HG02973 (cell line): ENCODE measurements around the gene LMO2.
A peak's percentile ranks its signal among the peaks of the same experiment; 100 is the strongest.
"Not testable (repeated sequence)": the region's sequence is repeated elsewhere in the genome, so short reads cannot be mapped to it uniquely, and the experiment has no call there.

Experiments used
- ATAC-seq: cut with Tn5 transposase; IDR thresholded peaks from one replicate; pipeline ENCODE4 v1.9.1; 2021; ENCODE audit warnings: moderate library complexity; ENCODE audit not compliant: unreplicated experiment

Gene LMO2

DNA sequence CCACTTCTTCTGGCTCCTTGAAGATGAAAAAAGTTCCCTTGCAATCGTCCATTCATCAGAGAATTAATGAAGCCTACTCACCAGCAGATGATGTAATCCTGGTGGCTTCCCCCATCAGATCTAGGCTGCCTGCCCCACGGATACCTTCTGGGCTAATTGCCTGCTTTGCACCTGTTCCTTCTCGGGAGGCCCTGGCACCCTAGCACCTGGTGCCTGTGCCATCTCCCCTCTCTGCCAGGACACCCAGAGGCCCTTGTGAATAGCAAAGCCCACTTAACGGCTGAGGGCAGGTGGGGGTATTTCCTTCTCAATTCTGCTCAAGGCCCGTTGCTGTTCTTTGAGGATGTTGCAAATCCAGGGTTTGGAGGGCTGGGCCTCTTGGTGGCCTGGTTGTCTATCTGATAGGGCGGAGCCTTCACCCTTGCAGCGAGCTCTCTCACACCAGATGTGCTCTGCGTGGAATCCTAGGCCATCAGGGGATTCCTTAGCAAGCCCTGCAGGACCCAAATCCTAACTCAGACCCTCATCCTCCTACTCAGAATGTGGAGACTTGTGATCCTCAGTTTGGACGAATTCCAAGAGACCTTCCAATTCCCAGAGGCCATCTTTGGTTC, at the start of gene LMO2:
TSS of gene LMO2 (minus strand) at position 363 of the 614 bp plus-strand sequence. CDS start 22,360 bp downstream, outside the sequence.
- ATAC-seq: no peak

DNA sequence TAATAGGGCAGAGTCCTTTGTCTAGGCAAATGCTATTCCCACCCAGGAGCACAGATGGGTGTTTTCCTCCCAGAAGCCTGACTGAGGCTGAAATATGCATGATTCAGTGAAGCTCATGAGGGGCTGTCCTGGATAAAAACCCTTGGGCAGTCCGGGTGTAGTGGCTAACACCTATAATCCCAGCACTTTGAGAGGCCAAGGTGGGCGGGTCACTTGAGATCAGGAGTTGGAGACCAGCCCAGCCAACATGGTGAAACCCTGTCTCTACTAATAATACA, 48.6 kb upstream of the LMO2 start:
- no peak for ATAC-seq

DNA sequence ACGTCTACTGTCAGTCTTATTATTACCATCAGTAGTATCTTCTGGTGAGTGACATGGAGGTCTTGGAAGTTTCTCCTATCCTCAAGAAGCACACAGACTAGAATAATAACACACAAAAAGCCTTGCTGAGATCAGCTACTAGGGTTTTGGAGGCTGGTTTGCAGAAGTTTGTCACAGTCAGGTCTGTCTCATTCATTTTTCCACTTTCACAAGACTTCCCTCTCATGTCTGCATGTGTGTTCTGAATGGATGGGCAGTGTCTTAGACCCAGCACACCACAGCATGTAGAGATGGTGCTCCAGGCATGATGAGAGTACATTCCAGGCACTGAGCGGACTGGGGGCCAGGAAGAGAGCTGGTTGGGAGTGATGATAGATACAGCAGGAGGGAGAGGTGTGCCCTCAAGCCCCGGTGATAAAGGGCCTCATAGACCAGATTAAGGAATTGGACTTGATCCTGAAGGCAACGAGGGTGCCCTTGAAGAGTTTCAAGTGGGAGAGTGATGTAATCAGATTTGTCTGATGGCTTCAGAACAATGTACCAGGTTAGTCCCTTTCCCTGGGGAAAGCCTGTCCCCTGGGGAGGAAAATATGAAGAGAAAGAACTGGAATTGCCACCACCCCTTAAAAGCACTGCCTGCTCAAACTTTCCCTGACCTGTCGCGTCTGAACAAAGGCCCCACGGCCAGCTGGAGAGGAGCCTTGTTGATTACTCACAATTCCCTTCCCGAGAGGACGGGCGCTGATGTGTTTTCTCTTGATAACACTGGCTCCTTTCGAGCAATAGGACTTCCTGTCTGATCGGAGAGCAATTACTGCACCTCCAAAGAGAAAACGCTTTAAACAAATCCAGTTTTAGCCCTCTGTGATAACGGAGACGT, 45.1 kb upstream of the LMO2 start:
- ATAC-seq: no peak

DNA sequence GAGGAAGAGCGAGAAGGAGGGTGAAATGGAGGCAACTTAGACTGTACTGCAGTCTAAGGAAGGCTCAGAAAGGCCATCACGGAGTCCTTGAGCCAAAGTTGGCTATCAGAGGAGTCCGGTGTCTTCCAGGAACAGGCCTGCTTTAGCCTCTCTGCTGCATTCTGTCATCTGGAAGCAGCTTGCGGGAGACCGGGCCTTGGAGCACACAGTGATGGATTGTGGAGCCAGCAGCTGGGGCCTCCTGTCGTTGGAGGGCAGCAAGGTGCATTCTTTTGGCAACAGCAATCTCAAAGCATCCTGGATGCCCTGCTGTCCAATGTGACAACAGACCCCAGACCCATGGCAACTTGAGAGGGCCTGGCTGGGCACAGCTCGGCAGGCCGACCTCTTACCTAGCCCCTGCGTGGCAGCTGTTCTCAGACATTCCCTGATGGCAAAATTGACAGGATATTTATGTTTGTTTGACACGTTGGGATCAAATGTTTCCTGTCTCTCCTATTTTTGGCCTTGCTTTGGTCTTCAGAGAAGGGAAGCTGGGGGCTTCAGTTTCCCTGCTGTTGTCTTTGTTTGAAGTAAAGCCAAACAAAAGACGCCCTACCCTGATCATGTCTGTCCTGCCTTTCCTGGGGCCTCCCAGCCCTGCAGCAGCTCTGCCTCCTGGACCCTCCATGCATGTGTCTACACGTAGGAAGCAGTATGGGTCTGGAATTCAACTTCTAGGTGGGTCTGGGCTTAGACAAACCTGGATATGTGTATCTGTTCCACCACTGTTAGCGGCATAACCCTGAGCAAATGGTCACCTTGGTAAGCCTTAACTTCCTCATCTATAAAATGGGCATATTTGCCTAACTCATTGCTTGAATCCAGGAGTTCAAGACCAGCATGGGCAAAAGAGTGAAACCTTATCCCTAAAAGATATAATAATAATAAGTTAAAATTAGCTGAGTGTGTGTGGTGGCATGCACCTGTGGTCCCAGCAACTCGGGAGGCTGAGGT, 43.9 kb upstream of the LMO2 start:
- ATAC-seq: no peak

DNA sequence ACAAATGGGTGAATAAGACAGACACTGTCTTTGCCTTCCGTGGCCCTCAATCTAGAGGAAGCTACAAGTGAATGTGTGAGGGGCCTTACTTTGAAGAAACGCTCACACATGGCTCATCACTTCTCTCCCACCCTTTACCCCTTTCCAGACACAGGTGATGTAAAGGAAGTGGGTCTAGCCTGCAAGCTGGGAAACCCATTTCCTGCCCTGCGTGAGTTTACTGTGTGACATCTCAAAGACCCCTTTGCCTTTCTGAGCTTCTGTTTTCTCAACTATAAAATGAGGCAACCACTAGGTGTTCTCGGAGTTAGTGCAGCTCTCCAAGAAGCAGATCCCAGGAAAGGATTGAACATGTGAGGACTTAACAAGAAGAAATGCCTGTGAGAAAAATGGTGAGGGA, 43.1 kb upstream of the LMO2 start:
- no peak for ATAC-seq

DNA sequence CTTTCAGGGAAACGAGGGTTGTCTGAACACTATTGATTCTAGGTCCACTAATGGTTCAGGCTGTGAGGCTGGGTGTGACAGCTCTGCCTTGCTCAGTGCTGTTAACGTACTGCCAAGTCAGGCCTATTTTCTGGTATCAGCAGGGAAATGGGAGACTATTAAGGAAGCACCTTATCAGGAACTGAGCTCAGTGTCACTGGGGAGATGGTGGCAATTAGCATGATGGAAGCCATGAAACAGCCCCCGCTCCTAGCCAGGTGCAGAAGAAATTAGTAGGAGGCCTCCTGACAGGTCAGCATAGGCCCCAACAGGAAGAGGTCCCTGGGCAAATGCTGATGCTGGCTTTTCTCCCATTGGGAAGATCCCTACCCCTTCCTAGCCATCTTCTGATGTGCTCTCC, 42.6 kb upstream of the LMO2 start:
- no peak for ATAC-seq

DNA sequence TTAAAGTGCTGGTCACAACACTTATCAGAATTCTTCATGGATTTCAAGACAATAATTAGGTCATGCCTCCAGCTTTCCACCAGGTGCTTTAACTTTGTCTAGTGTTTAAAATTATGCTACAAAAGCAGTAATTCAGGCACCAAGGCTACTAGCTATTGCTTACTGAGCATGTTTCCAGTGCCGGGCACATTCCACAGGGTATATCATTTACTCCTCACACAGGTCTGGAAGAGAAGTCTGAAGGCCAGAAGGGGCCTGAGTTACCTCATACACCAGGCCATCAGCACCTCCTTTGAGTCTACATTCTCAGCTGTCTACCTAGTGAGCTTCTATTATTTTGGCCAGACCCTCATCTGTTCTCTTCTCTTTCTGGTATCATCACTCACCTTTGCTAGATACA, 41.7 kb upstream of the LMO2 start:
- ATAC-seq: no peak

DNA sequence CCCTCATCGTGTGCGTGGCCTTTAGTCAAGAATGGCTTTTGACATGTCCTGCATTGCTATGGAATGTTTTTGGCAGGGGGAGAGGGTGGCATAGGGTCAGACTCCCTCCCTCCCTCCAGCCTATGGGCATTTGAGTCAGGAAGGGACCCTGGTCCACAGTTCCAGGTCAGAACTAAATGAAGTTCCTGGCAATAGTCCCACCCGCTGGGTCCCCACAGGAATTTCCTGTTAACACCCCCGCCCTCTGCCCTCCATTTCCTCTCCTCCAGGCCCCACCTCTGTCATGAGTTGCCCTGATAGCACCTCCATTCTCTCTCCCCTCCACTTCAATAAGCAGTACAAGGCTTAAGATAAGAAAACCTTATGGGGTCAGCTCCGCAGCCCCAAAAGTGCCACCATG, 40.8 kb upstream of the LMO2 start:
- no peak for ATAC-seq

DNA sequence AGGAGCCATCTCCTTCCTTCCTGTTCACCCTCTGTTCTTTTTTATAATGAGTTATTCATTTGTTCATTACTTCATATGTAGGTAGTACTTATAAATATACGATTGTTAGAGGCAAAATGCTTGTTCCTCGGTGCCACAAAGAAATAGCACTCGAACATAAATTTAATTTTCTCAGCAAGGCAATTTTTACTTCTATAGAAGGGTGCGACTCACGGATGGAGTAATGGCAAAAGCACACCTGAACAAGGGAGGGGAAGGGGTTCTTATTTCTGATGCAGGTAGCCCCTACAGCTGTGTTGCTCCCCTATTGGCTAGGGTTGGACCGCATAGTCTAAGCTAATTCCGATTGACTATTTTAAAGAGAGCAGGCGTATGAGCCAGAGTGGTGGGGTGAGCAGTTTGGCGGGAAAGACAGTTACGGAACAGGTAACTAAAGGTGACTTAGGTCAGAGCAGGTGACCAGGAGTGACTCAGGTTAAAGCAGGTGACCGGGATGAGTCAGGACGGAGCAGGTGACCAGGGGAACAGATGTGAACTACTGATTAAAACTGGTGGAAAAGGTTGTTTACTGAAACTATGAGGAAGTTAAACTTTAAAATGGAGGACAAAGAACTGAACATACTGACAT, 40.0 kb upstream of the LMO2 start:
- not testable (repeated sequence) for ATAC-seq

DNA sequence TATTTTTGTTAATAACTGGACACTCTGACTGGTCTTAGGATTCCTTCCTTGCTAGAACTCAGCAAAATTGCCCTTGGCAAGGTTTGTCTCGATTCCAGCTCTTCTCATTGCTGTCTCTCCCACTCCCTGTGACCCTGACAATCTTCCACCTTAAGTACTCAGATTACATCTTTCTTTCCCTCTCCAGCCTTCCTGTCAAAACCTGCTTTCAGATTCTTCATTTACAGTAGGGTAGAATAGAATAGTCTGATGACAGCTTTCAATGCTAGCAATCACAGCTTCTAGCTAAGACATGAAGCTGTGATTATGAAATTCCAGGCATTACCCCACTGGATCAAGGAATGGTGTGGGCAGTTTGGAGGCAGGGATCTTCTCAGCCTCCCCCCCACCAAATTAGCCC, 39.2 kb upstream of the LMO2 start:
- ATAC-seq: no peak

DNA sequence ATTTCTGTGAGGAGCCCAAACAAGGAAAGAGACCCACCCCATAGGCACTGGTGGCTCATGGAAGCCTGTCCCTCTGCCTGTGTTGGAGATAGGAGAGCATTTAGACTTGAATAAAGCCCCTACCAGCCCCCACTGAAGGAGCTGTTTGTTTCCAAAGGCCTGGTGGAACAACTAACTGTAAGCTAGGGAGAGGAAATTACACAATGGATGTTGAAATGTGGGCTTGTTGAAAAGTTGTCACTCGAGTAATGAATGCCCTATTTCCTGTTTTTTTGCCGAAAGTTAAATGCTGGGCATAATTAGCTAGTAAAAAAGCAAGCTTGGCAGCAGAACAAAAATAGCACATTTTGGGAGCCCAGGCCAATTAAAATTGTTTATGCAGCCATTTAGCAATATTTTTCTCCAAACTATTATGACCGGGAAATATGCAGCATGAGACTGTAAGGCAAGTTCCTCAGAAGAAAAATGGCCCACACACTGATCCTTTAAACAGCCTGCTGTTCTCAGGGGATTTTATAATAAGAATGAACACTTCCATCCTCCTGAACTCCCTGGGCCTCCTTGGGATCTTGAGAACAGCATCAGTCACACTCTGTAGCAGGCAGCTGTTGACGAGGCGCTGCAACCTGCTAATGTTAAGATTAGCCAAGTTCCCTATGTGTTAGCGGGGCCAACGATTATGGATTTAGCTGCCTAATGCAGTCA, 38.6 kb upstream of the LMO2 start:
- no peak for ATAC-seq

DNA sequence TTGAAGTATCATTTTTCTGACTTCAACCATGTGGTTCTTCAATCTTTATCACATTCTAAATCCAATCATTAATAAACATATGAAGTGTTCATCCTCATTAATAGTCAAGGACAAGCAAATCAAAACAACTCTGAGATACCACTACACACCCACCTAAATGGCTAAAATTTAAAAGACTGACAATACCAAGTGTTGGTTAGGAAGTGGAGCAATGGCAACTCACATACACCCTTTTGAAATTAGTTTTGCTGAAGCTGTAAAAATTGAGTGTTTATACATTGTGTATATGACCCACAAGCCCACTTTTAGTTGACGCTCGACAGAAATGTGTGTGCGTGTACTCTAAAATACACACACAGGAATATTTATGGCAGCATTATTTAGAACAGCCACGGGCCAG, 36.7 kb upstream of the LMO2 start:
- no peak for ATAC-seq

DNA sequence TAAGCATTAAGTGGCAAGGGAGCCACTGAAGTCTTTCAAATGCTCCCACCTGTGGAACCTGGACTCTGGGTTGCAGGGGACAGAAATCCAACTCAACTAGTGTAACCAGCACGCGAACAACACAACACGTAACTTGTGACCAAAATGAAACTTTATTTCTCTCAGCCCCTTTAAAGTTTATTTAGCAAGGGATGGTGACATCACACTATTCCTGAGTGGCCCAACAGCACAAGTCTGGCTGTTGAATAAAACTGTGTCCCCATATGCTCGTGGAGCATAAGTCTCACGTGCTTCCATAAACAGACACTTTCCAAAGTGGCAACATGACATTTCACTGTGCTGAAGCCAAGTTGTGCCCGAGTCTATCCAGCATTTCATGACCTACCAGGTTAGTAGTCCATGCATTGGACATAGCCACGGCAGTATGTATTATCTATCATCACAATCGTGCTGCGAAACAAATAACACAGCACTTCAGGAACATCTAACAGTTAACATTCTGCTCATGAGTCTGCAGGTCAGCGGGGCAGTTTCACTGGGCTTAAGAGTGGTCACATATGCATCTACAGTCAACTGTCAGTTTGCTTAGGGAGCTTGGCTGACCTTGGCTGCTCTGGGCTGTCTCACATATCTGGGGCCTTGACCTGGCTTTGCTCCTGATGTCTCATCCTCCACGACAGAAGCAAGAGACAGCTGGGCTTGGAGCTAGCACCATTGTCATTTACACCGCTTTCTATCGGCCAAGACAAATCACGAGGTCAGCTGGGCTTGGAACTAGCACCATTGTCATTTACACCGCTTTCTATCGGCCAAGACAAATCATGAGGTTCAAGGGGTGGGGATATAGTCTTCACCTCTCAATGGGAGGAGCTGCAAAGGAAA, 35.0 kb upstream of the LMO2 start:
- no peak for ATAC-seq

DNA sequence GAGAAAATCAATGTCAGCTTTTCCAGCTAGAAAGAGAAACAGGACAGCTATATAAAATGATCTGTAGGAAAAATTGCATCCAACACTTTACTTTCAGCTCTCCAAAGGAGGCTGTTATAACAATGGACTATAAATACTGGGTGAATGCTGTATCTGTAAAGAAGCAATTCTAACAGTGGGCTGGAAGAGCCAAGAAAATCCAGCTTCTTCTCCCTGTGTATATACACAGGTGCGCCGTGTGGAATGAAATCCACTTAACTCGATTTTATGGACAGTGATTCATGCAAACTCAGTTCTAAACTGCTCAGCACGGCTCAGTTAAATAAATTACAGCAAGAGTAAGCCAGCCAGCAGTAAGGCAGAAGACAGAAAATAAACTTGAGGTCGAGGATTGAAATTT, 32.5 kb upstream of the LMO2 start:
- no peak for ATAC-seq

DNA sequence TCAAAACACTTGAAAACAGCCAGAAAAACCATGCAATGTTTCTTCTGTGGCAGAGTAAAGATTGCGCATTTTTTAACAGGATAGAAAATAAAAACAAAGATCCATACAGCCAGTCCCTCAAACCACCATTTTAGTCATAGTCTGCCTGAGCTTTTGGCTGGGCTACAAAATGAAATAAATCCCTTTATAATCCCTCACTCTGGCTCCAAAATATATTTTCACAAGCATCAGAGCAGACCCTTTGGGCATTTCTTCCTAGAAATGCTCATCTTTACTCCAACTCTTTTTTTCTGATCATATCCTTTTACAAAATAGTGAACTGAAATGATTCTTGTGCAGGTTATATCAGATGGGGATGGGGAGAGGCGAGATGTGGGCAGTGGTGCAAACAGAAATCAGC, 31.8 kb upstream of the LMO2 start:
- no peak for ATAC-seq

DNA sequence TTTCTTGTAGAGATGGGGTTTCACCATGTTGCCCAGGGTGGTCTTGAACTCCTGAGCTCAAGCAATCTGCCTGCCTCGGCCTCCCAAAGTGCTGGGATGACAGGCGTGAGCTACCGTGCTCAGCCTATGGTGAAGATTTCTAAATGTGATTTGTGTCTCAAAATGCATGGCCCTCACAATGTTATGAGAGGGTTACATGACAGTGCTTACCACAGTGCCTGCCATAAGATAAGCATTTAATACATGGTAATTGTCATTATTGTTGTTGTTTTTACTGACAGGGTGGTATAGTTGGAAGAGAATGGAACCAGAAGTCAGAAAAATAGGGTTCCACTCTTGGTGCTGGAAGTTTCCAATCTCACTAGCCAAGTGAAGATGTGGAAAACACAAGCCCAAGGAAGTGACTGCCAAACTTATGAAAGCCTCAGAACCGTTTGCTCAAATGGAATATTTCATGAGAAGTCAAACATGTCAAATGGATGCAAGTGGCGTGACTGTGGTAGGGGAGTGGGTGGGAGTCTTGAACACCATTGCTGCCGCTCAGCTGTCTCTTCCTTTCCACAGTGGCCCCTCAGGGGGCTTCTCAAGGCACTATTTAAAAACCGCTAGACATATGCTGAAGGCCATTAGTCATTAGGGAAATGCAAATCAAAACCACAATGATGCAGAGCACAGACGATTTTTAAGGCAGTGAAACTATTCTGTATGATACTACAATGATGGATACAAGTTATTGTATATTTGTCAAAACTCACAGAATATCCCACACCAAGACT, 29.1 kb upstream of the LMO2 start:
- peak; percentile 78 for ATAC-seq

DNA sequence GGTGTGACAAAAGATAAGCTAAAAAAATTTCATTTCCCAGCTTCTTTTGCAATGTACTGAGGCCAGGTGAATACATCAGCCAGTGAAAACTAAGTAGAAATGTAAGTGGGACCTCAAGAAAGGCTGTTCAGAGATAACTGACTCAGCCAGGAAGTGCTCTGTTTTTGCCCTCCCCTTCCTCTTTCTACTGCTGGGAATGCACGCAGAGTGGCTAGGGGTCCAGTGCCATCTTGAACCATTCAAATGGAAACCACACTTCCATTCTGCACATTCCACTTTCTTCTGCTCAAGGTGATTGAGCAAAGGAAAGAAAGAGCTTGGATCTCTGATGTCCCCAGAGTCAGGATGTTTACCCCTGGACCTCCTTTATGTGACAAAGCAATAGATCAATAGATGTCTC, 27.8 kb upstream of the LMO2 start:
- no peak for ATAC-seq

DNA sequence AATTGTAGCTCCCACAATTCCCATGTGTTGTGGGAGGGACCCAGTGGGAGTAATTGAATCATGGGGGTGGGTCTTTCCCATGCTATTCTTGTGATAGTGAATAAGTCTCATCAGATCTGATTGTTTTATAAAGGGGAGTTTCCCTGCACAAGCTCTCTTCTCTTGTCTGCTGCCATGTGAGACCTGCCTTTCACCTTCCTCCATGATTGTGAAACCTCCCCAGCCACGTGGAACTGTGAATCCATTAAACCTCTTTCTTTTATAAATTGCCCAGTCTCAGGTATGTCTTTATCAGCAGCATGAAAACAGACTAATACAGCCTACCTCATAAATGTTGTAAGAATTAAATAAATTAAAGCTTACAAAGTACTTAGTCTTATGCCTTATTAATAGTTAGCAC, 25.5 kb upstream of the LMO2 start:
- ATAC-seq: not testable (repeated sequence)

DNA sequence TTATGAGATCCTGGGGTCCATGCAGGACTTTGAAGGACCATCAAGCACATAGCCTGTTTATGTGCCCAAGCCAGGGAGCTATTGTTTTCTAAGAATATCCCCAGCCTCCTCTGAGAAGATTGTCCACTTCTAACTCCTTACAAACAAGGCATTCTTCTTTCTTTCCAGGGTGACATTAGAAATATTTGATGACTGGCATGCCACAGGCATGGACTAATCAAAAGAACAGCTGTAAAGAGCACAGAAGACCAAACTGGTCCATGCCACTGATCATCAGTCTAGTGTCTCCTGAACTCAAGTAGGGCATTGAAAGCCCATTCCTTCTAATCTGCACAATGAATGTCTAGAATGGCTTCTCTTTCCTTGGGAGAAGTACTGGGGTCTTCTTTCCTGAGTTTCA, 24.9 kb upstream of the LMO2 start:
- no peak for ATAC-seq
